ENCODE measurements around the gene USP27X.

Gene USP27X

DNA sequence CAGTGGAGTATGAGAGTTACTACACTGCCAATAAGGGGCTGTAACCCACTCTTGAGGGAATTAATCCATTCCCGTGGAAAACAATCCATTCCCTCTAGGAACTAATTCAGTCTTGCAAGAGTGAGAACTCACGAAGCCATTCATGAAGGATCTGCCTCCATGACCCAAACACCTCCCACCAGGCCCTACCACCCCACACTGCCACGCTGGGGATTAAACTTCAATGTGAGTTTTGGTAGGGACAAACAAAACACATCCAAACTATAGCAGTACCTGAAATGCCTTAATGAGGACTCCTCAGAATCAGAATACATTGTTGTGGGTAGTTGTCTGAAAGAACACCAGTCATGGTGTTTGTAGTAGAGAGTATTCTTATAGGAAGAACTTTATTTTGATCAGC is 31.0 kb upstream of the USP27X start:
- TF ChIP-seq, protein P1, sequence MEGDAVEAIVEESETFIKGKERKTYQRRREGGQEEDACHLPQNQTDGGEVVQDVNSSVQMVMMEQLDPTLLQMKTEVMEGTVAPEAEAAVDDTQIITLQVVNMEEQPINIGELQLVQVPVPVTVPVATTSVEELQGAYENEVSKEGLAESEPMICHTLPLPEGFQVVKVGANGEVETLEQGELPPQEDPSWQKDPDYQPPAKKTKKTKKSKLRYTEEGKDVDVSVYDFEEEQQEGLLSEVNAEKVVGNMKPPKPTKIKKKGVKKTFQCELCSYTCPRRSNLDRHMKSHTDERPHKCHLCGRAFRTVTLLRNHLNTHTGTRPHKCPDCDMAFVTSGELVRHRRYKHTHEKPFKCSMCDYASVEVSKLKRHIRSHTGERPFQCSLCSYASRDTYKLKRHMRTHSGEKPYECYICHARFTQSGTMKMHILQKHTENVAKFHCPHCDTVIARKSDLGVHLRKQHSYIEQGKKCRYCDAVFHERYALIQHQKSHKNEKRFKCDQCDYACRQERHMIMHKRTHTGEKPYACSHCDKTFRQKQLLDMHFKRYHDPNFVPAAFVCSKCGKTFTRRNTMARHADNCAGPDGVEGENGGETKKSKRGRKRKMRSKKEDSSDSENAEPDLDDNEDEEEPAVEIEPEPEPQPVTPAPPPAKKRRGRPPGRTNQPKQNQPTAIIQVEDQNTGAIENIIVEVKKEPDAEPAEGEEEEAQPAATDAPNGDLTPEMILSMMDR (IDR thresholded peaks at IDR 0.05; ENCODE audit: low read depth, low read length), result no peak
- no peak overlapping the region for H3K4me3 ChIP-seq (ENCODE audit: low read depth, low read length)

DNA sequence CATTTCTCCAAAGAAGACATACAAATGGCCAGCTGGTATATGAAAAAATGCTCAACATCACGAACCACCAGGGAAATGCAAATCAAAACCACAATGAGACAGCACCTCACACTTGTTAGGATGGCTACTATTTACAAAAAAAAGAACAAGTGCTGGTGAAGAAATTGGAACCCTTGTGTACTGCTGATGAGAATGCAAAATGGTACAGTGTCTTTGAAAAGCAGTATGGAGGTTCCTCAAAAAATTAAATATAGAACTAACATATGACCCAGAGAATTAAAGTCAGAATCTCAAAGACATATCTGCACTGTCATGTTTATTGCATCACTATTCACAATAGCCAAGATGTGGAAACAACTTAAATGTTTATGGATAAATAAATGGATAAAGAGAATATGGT is 29.3 kb upstream of the USP27X start:
- H3K4me3 ChIP-seq (ENCODE audit: low read depth, low read length), result no peak overlapping the region
- TF ChIP-seq, protein P1 (IDR thresholded peaks at IDR 0.05; ENCODE audit: low read depth, low read length), result no peak

DNA sequence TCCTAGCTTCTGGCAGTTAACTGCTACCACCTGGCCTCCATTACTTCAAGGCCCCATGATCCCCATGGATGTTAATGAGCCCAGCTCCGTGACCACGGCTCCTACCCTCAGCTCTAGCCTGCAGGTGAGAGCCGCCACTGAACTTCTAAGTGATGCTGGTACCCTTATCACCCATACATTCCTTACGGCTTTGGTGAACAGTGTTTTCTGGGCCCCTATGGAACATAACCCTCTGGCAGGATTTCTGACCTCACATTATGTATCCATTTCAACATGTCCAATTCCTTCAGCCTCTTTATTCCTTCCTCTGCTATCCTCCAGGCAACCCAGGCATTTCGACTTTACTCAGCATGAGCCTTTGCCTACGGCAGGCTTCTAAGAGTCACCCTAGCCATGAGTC is 25.6 kb upstream of the USP27X start:
- H3K4me3 ChIP-seq (ENCODE audit: low read depth, low read length), result no peak overlapping the region
- TF ChIP-seq, protein P1 (IDR thresholded peaks at IDR 0.05; ENCODE audit: low read depth, low read length), result no peak

DNA sequence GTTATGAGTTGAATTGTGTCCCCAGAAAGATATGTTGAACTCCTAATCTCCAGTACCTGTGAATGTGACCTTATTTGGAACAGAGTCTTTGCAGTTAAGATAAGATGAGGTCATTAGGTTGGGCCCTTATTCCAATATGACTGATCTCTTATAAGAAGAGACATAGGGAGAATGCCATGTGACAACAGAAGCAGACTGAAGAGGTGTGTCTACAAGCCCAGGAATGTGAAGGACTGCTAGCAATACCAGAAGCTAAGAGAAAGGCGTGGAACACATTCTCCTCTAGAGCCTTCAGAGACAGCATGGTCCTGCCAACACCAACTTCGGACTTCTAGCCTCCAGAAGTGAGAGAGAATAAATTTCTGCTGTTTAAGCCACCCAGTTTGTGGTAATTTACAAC is 22.5 kb upstream of the USP27X start:
- TF ChIP-seq, protein P1 (IDR thresholded peaks at IDR 0.05; ENCODE audit: low read depth, low read length), result no peak
- H3K4me3 ChIP-seq (ENCODE audit: low read depth, low read length), result no peak overlapping the region

DNA sequence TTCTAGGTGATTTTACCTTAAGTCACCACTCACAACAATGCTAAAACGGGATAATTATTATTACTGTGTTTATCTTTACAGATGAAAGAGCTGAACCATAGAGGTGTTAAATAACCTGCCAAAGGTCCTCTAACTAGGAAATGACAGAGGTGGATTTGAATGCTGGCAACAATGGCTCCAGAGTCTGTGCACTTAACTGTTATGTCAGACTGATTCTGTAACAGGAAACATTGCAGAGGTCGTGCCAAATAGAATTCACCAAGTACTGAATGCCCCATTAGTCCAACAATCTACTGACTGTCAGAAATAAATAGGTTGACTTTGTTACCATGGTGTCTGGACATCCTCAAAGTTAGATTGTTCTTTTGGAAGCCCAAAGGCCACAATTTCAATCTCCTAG is 20.9 kb upstream of the USP27X start:
- TF ChIP-seq, protein P1 (IDR thresholded peaks at IDR 0.05; ENCODE audit: low read depth, low read length), result no peak
- H3K4me3 ChIP-seq (ENCODE audit: low read depth, low read length), result no peak overlapping the region

DNA sequence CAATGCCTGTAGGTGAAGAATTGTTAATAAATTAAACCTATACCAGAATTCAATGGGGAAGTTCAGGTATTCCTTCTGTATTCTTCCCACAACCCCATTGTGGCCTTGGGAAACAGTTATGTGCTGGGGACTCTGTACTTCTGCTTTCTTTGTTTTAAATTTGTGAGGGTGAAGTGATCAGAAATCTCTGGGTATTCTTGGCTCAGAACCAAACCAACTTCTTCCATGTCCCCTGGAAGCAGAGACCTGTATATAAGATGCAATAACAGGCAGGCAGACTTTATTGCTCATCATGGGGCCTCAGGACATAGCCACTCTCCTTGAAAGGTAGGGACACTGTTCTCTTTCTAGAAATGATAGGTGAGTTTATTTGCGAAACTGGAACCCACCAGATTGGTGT is 19.8 kb upstream of the USP27X start:
- TF ChIP-seq, protein P1 (IDR thresholded peaks at IDR 0.05; ENCODE audit: low read depth, low read length), result no peak
- H3K4me3 ChIP-seq (ENCODE audit: low read depth, low read length), result no peak overlapping the region

DNA sequence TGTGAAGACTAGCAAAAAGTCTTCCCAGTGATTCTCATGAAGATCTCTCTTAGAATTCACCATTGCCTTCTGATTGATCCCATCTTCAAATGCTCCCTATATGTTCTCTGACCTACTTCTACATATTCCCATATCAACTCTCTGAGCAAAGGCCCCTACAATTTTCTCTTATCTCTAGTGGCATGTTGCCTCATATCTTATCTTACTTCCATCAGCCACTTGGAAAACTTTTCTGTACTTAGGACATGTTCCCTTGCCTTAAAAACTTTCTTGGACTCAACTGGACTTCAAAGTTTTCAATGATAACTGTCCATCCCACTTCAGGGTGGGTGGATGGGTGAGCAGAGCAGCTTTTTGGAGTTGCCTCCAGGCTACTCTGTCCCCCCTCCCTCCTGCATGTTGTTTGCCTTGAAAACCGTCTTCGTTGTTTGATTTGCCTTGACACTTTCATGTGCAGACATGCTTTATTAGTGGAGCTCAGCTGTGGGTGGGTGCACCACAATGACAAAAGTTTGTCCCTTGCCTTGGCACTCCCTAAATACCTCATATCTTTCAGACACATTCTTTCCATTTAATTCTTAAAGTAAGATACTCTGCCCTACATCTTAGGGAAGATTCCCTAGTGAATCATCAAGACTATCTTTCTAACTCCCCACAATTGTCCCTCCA is 18.3 kb upstream of the USP27X start:
- TF ChIP-seq, protein P1 (IDR thresholded peaks at IDR 0.05; ENCODE audit: low read depth, low read length), result no peak

More for the DNA sequence above, 18.3 kb upstream of the USP27X start:
- no peak overlapping the region for H3K4me3 ChIP-seq (ENCODE audit: low read depth, low read length)

All from WI38 (cell line).